Mesodermal cell (in vitro differentiated cells): Measurements from ENCODE around the gene CHADL.
A peak's percentile ranks its signal among the peaks of the same experiment; 100 is the strongest.
"Not testable (repeated sequence)": the region's sequence is repeated elsewhere in the genome, so short reads cannot be mapped to it uniquely, and the experiment has no call there.

Experiments
- H3K27ac ChIP-seq: 2 replicates; pipeline ENCODE4 v1.7.0; 2013; ENCODE audit warnings: mild to moderate bottlenecking, low read depth, low read length, moderate library complexity; ENCODE audit not compliant: severe bottlenecking
- H3K36me3 ChIP-seq: 2 replicates; pipeline ENCODE4 v1.7.1; 2013; ENCODE audit warnings: mild to moderate bottlenecking, low read length, moderate library complexity; ENCODE audit not compliant: control insufficient read depth, insufficient read depth
- H3K4me1 ChIP-seq: one replicate; pipeline ENCODE4 v1.7.1; 2013; ENCODE audit warnings: mild to moderate bottlenecking, low read length; ENCODE audit not compliant: insufficient read depth, control insufficient read depth, poor library complexity, severe bottlenecking
- H3K4me3 ChIP-seq: 2 replicates; pipeline ENCODE4 v1.7.0; 2013; ENCODE audit warnings: low read length, control low read depth, mild to moderate bottlenecking; ENCODE audit not compliant: insufficient read depth, poor library complexity, severe bottlenecking; ENCODE audit errors: extremely low read depth
- H3K9me3 ChIP-seq: 2 replicates; pipeline ENCODE4 v1.7.1; 2013; ENCODE audit warnings: mild to moderate bottlenecking, low read length, moderate library complexity; ENCODE audit not compliant: control insufficient read depth
- WGBS, 2 experiments: methylation state at CpG; one replicate each; pipeline ENCODE4 v1.1.5; 2013; ENCODE audit warnings: missing lambda C conversion rate in 2 of 2; ENCODE audit not compliant: insufficient coverage in 2 of 2; 5-methylcytosine and 5-hydroxymethylcytosine counted together

CHADL gene

GRCh38 chr22:41181349-41182241 is 59.1 kb downstream of the CHADL start:
- Histone ChIP-seq H3K27ac (peak overlapping the region; percentile 67), H3K4me1 (no peaks in the 10 kb centered on the region), H3K9me3 (no peaks in the 10 kb centered on the region), H3K36me3 (peaks cover 40% of the 10 kb centered on the region), H3K4me3 (no peak overlapping the region)
- WGBS, 2 experiments: 84 to 92% methylated on average over 13 to 14 of the region's 15 CpGs

- Histone ChIP-seq H3K4me1 (no peaks in the 10 kb centered on the region), H3K27ac (peak overlapping the region; percentile 67), H3K4me3 (no peak overlapping the region), H3K9me3 (no peaks in the 10 kb centered on the region), H3K36me3 (peaks cover 47% of the 10 kb centered on the region)
- 100% methylated on average over 3 of the region's 3 CpGs for WGBS, 2 experiments
These were observed 59.8 kb downstream of the CHADL start for GRCh38 chr22:41180926-41181325.

DNA sequence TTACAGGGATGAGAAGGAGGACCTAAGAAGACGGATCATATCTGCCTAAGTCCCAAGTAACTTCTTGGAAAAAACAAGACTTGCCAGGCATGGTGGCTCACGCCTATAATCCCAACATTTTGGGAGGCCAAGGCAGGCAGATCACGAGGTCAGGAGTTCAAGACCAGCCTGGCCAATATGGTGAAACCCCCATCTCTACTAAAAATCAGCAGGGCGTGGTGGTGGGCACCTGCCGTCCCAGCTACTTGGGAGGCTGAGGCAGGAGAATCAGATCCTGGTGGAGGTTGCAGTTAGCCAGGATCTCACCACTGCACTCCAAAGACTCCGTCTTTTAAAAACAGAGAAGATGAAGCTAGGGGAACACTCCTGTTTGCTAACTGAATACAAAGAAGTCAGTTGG is 60.4 kb downstream of the CHADL start:
- not testable (repeated sequence) for H3K4me1 ChIP-seq, H3K27ac ChIP-seq, H3K4me3 ChIP-seq, H3K9me3 ChIP-seq
- peaks cover 53% of the 10 kb centered on the region for H3K36me3 ChIP-seq
- 94 to 95% methylated on average over 2 of the region's 6 CpGs for WGBS, 2 experiments
